ENCODE data around the gene RPS3. TPM values are rescaled to one million over a fixed set of nuclear protein-coding genes. Genes with fewer than 3 reads are reported as not detected.

The RPS3 gene
- total and polyA plus RNA-seq, 9 of the 15 experiments (the other 6 are each of a cell fraction or from before 2014, with no cell fraction given), result 2,700 to 5,771 (median 3,679) TPM

- TF ChIP-seq MGA (IDR thresholded peaks at IDR 0.05), result peak; percentile 44
- TF ChIP-seq MLX (CRISPR knock-in tag; conservative IDR thresholded peaks at IDR 0.05), result no peak
- TF ChIP-seq EGR1 (conservative IDR thresholded peaks at IDR 0.05), result peak; percentile 71
- TF ChIP-seq HDGF (IDR thresholded peaks at IDR 0.05), result no peak; the same call in 1 of the 2 replicates
- peak; percentile 72 for TF ChIP-seq HDAC2 (IDR thresholded peaks at IDR 0.05)
- no peak for TF ChIP-seq HDAC3 (IDR thresholded peaks at IDR 0.05; ENCODE audit: borderline replicate concordance, partially characterized antibody)
- no peak for TF ChIP-seq E2F5 (CRISPR knock-in tag; IDR thresholded peaks at IDR 0.05)
- peak; percentile 25; the same call in 1 of the 2 replicates for TF ChIP-seq HMG20B (CRISPR knock-in tag; IDR thresholded peaks at IDR 0.05)
- no peak for TF ChIP-seq USF1 (CRISPR knock-in tag; IDR thresholded peaks at IDR 0.05)
- no peak for TF ChIP-seq HSF4 (CRISPR knock-in tag; IDR thresholded peaks at IDR 0.05; ENCODE audit: borderline replicate concordance)
- TF ChIP-seq CREM (IDR thresholded peaks at IDR 0.05; ENCODE audit: low read depth), result peak; percentile 68
- peak; percentile 75 for TF ChIP-seq TOE1 (IDR thresholded peaks at IDR 0.05; ENCODE audit: borderline replicate concordance)
- TF ChIP-seq TOE1 (CRISPR knock-in tag; IDR thresholded peaks at IDR 0.05; ENCODE audit: borderline replicate concordance, low read depth), result no peak
These were observed 47.3 kb upstream of the RPS3 start (continued) for GRCh38 chr11:75351791-75352587.

Data from K562 (cell line).